BJ (cell line): ENCODE data around the gene CCDC181. TPM values are rescaled to one million over a fixed set of nuclear protein-coding genes. Genes with fewer than 3 reads are reported as not detected.
"Not testable (repeated sequence)": the region's sequence is repeated elsewhere in the genome, so short reads cannot be mapped to it uniquely, and the experiment has no call there.

ENCODE experiments used
- CTCF ChIA-PET: fragments of 350-600 bp; formaldehyde crosslinking; extraction: SDS; loops from one replicate; lab custom pipeline; 2021; ENCODE audit warnings: antibody characterized with exemption, inconsistent platforms; lab: Yijun Ruan, JAX
- POLR2A ChIA-PET: fragments of 300-600 bp; sonication (Branson Sonifier 250); formaldehyde crosslinking; extraction: SDS; loops from one replicate; lab custom pipeline; 2021; ENCODE audit warnings: antibody characterized with exemption; lab: Charles Lee
- DNase-seq: peaks from one replicate; pipeline ENCODE4 v3.0.0-alpha.2; 2011; ENCODE audit warnings: low read depth
- H3K27me3 ChIP-seq: 2 replicates; pipeline ENCODE4 v1.6.0; 2011; ENCODE audit warnings: low read length; ENCODE audit not compliant: control insufficient read depth, insufficient read depth
- H3K36me3 ChIP-seq: 2 replicates; pipeline ENCODE4 v1.5.1; 2011; ENCODE audit warnings: low read length; ENCODE audit not compliant: control insufficient read depth, insufficient read depth
- H3K4me3 ChIP-seq: 2 replicates; pipeline ENCODE4 v1.5.1; 2011; ENCODE audit warnings: low read depth, mild to moderate bottlenecking, control low read depth, low read length
- CTCF ChIP-seq: IDR thresholded peaks from 2 replicates; pipeline ENCODE4 v1.5.1; 2011; ENCODE audit warnings: low read depth, mild to moderate bottlenecking, control low read depth, inconsistent platforms, low read length, moderate library complexity; ENCODE audit not compliant: insufficient read depth
- polyA plus RNA-seq: library from polyadenylated mRNA; depleted of rRNA; stranded (reverse); fragments of >200 nt; gene quantifications from 2 replicates; pipeline ENCODE4 v1.2.3, GENCODE V29; 2011

Gene CCDC181
- polyA plus RNA-seq, 1 experiment = not detected

- CTCF ChIA-PET = no interaction called here
- DNase-seq = no peak
- TF ChIP-seq CTCF = no peak
- Histone ChIP-seq H3K4me3 (no peak overlapping the region), H3K36me3 (no peaks in the 10 kb centered on the region), H3K27me3 (no peaks in the 10 kb centered on the region)
- POLR2A ChIA-PET = no interaction called here
These were observed 24.0 kb upstream of the CCDC181 start for GRCh38 chr1:169451218-169451824.

GRCh38 chr1:169443923-169444322 lies 16.6 kb upstream of the CCDC181 start:
- Histone ChIP-seq H3K36me3 (no peaks in the 10 kb centered on the region), H3K27me3 (no peaks in the 10 kb centered on the region), H3K4me3 (no peak overlapping the region)
- DNase-seq = no peak
- ChIA-PET POLR2A (no interaction called here), CTCF (no interaction called here)
- no peak for TF ChIP-seq CTCF

- POLR2A ChIA-PET = no interaction called here
- Histone ChIP-seq H3K27me3 (peaks cover 2% of the 10 kb centered on the region; the same call in 1 of the 2 replicates), H3K36me3 (no peaks in the 10 kb centered on the region), H3K4me3 (no peak overlapping the region)
- no peak for DNase-seq
- no peak for TF ChIP-seq CTCF
- CTCF ChIA-PET = interaction anchor here (0.5 kb wide), 1 partner anchor 969 kb away, joined by 3 read pairs; no protein-coding TSS in a partner anchor
These were observed 1.0 kb downstream of the CCDC181 start for GRCh38 chr1:169426174-169426705.

- Histone ChIP-seq H3K36me3 (no peaks in the 10 kb centered on the region), H3K27me3 (no peaks in the 10 kb centered on the region), H3K4me3 (no peak overlapping the region)
- ChIA-PET POLR2A (no interaction called here), CTCF (no interaction called here)
- DNase-seq = no peak
- TF ChIP-seq CTCF = no peak
These were observed 6.0 kb downstream of the CCDC181 start for GRCh38 chr1:169421309-169421708.

GRCh38 chr1:169414952-169415351 lies 12.3 kb downstream of the CCDC181 start:
- no peak for TF ChIP-seq CTCF
- no peaks in the 10 kb centered on the region for H3K36me3 ChIP-seq
- ChIA-PET POLR2A (no interaction called here), CTCF (interaction anchor here (0.6 kb wide), 2 partner anchors 677 to 1053 kb away, joined by 3 read pairs; no protein-coding TSS in a partner anchor)
- H3K4me3 ChIP-seq = no peak overlapping the region
- no peak for DNase-seq
- no peaks in the 10 kb centered on the region for H3K27me3 ChIP-seq

GRCh38 chr1:169408340-169408739 lies 18.9 kb downstream of the CCDC181 start:
- H3K27me3 ChIP-seq, H3K36me3 ChIP-seq, DNase-seq, POLR2A ChIA-PET, H3K4me3 ChIP-seq, CTCF ChIA-PET: not testable (repeated sequence)

GRCh38 chr1:169402578-169402977 lies 24.7 kb downstream of the CCDC181 start:
- DNase-seq, H3K4me3 ChIP-seq, H3K36me3 ChIP-seq, POLR2A ChIA-PET, CTCF ChIA-PET, H3K27me3 ChIP-seq: not testable (repeated sequence)
